GM12878 (cell line): ENCODE results near the gene PLEKHM3. TPM values are rescaled to one million over a fixed set of nuclear protein-coding genes. Genes with fewer than 3 reads are reported as not detected.

Experiments used
- ATAC-seq: fragments of 200-7000 bp; cut with Tn5 transposase; 3 replicates; pipeline ENCODE4 v1.9.1; 2020; ENCODE audit warnings: mild to moderate bottlenecking, moderate library complexity
- BruUV-seq: library from RNA; stranded (reverse); fragments of 400-500 nt; replicated peaks from 2 replicates; lab custom pipeline; 2021; lab: Mats Ljungman, UMichigan
- CTCF ChIA-PET: fragments of 300-600 bp; sonication (Branson Sonifier 250); formaldehyde crosslinking; extraction: SDS; loops from one replicate; lab custom pipeline; 2021; ENCODE audit warnings: inconsistent platforms; lab: Yijun Ruan, JAX
- POLR2A ChIA-PET: fragments of 350-600 bp; formaldehyde crosslinking; extraction: SDS; loops from one replicate; lab custom pipeline; 2021; ENCODE audit warnings: inconsistent platforms; lab: Charles Lee
- RAD21 ChIA-PET: fragments of 300-600 bp; sonication (Branson Sonifier 250); formaldehyde crosslinking; loops from one replicate; lab custom pipeline; 2023; ENCODE audit warnings: antibody characterized with exemption; ENCODE audit not compliant: unreplicated experiment; lab: Charles Lee
- SMC1A ChIA-PET: fragments of 300-600 bp; sonication (Branson Sonifier 250); formaldehyde crosslinking; loops from one replicate; lab custom pipeline; 2023; ENCODE audit not compliant: unreplicated experiment, uncharacterized antibody; lab: Charles Lee
- DNase-seq: peaks from one replicate; pipeline ENCODE4 v3.0.0-alpha.2; 2011; ENCODE audit warnings: low read depth, low spot score
- FAIRE-seq: peaks from 3 replicates; lab custom pipeline; 2011; peaks lifted over from hg19 to GRCh38; lab: Jason Lieb, UNC
- H2AFZ ChIP-seq: 2 replicates; pipeline ENCODE4 v1.6.0; 2011; ENCODE audit warnings: low read depth, low read length, control low read depth; ENCODE audit not compliant: control insufficient read depth
- H3K27ac ChIP-seq: 2 replicates; pipeline ENCODE4 v1.5.1; 2011; ENCODE audit warnings: control low read depth; ENCODE audit not compliant: control insufficient read depth, insufficient read depth
- H3K27me3 ChIP-seq, 2 experiments: replicated peaks in 1 of 2; 2 replicates each; pipeline versions ENCODE4 v1.6.0 to v1.6.1; 2011; ENCODE audit warnings: low read length in 1 of 2; ENCODE audit not compliant: control insufficient read depth in 2 of 2, insufficient read depth in 2 of 2
- H3K36me3 ChIP-seq, 2 experiments: 2 replicates each; pipeline ENCODE4 v1.5.1; 2011; ENCODE audit warnings: low read length in 1 of 2; ENCODE audit not compliant: control insufficient read depth in 2 of 2, insufficient read depth in 2 of 2
- H3K4me1 ChIP-seq: 2 replicates; pipeline ENCODE4 v1.6.1; 2011; ENCODE audit warnings: mild to moderate bottlenecking, low read length, moderate library complexity, mixed read lengths; ENCODE audit not compliant: control insufficient read depth, insufficient read depth
- H3K4me2 ChIP-seq: 2 replicates; pipeline ENCODE4 v1.6.0; 2011; ENCODE audit warnings: control low read depth; ENCODE audit not compliant: control insufficient read depth, insufficient read depth
- H3K4me3 ChIP-seq: fragments of 200-600 bp; sonication (generic); 2 replicates; pipeline ENCODE4 v1.5.1; 2016
- H3K79me2 ChIP-seq: 2 replicates; pipeline ENCODE4 v1.6.0; 2011; ENCODE audit warnings: low read length; ENCODE audit not compliant: control insufficient read depth, insufficient read depth
- H3K9ac ChIP-seq: 2 replicates; pipeline ENCODE4 v1.8.0; 2011; ENCODE audit warnings: low read length, control low read depth, mixed read lengths; ENCODE audit not compliant: control insufficient read depth, insufficient read depth
- H3K9me3 ChIP-seq: replicated peaks from 3 replicates; pipeline ENCODE4 v1.5.1; 2011; ENCODE audit warnings: mild to moderate bottlenecking, low read length; ENCODE audit not compliant: control insufficient read depth, insufficient read depth
- H4K20me1 ChIP-seq: 2 replicates; pipeline ENCODE4 v1.6.0; 2011; ENCODE audit not compliant: control insufficient read depth, insufficient read depth
- CEBPB ChIP-seq, 2 experiments: fragments of 150-350 bp in 1 of 2; IDR thresholded peaks; 2 replicates each; pipeline ENCODE4 v1.6.1; 2012 to 2014; ENCODE audit warnings: low read depth in 2 of 2, low read length in 2 of 2, borderline replicate concordance in 1 of 2, inconsistent platforms in 1 of 2
- EED ChIP-seq: sonication (generic); IDR thresholded peaks from 2 replicates; pipeline ENCODE4 v1.6.1; 2016; ENCODE audit warnings: antibody characterized with exemption, low read depth
- ELK1 ChIP-seq: IDR thresholded peaks from 2 replicates; pipeline ENCODE4 v1.6.1; 2012; ENCODE audit warnings: low read depth, low read length, improper control_type of control experiment
- HDGF ChIP-seq: fragments of 450-650 bp; IDR thresholded peaks from 2 replicates; pipeline ENCODE4 v1.6.1; 2016; ENCODE audit warnings: antibody characterized with exemption
- MTA2 ChIP-seq: fragments of 450-650 bp; IDR thresholded peaks from 2 replicates; pipeline ENCODE4 v1.6.1; 2016; ENCODE audit warnings: low read depth, mild to moderate bottlenecking, moderate library complexity
- MYB ChIP-seq: fragments of 150-350 bp; IDR thresholded peaks from 2 replicates; pipeline ENCODE4 v1.6.1; 2014; ENCODE audit warnings: mild to moderate bottlenecking, low read depth, low read length, borderline replicate concordance
- MYC ChIP-seq: IDR thresholded peaks from 2 replicates; pipeline ENCODE4 v1.6.1; 2011; ENCODE audit warnings: mild to moderate bottlenecking, low read length, moderate library complexity, inconsistent platforms; ENCODE audit not compliant: insufficient read depth, insufficient replicate concordance, insufficient read length, severe bottlenecking
- PRDM15 ChIP-seq: fragments of 450-650 bp; formaldehyde crosslinking; IDR thresholded peaks from 2 replicates; pipeline ENCODE4 v1.4.0; 2020; ENCODE audit warnings: mild to moderate bottlenecking, moderate library complexity
- RAD51 ChIP-seq: fragments of 450-650 bp; IDR thresholded peaks from 2 replicates; pipeline ENCODE4 v1.6.1; 2016; ENCODE audit warnings: moderate library complexity, mild to moderate bottlenecking, inconsistent platforms
- RCOR1 ChIP-seq: conservative IDR thresholded peaks from 2 replicates; pipeline ENCODE4 v1.6.1; 2012; ENCODE audit warnings: low read depth, low read length, improper control_type of control experiment
- USF2 ChIP-seq: IDR thresholded peaks from 2 replicates; pipeline ENCODE4 v1.6.1; 2011; ENCODE audit warnings: low read depth, low read length, improper control_type of control experiment, borderline replicate concordance
- ZNF622 ChIP-seq: fragments of 450-650 bp; IDR thresholded peaks from 2 replicates; pipeline ENCODE4 v1.6.1; 2017; ENCODE audit warnings: mild to moderate bottlenecking, inconsistent platforms
- WGBS: methylation state at CpG from one replicate; pipeline ENCODE4 v1.1.6; 2016; ENCODE audit warnings: low lambda C conversion rate; ENCODE audit not compliant: insufficient replicate concordance, insufficient coverage; ENCODE audit errors: missing lambda C conversion rate; 5-methylcytosine and 5-hydroxymethylcytosine counted together
- in situ Hi-C: fragments of 300-500 bp; cut with MboI; formaldehyde crosslinking; loops from 9 replicates; pipeline ENCODE4 v1.14.3; 2018; ENCODE audit warnings: mixed read lengths
- intact Hi-C: fragments of 100-400 bp; cut with micrococcal nuclease; formaldehyde crosslinking; loops from one replicate; pipeline ENCODE4 v1.14.2; 2022; ENCODE audit not compliant: unreplicated experiment
- polyA plus RNA-seq, 11 experiments: library from polyadenylated mRNA; depleted of rRNA in 4 of 11; unstranded in 6 of 11; stranded (reverse) in 5 of 11; fragments of >200 nt; fragmentation: Nextera tagmentation in 4 of 11; fragmentation: Illumina TruSeq in 1 of 11; extraction: Ambion mirVana in 4 of 11; extraction: Trizol in 1 of 11; gene quantifications; 1 replicate in 1 of 11; 2 replicates in 10 of 11; pipeline versions ENCODE4 v1.2.1 to v1.2.3, GENCODE V29; 2011 to 2016; ENCODE audit warnings: inconsistent platforms in 2 of 11, missing spikeins in 2 of 11, low read depth in 1 of 11
- total RNA-seq, 4 experiments: library from RNA; depleted of rRNA in 3 of 4; stranded (reverse); fragments of >200 nt in 3 of 4; fragmentation: Illumina TruSeq in 1 of 4; extraction: Trizol in 1 of 4; gene quantifications; 2 replicates each; pipeline versions ENCODE4 v1.2.1 to v1.2.3, GENCODE V29; 2013 to 2021
- TF ChIP-seq, protein P1 (sequence below): IDR thresholded peaks from 2 replicates; pipeline ENCODE4 v1.6.1; 2012; ENCODE audit warnings: mild to moderate bottlenecking, low read depth, low read length

The PLEKHM3 gene
- total and polyA plus RNA-seq, 10 of the 15 experiments (the other 5 are each of a cell fraction or from before 2014, with no cell fraction given): 1.4 to 5.6 (median 3.0) TPM

GRCh38 chr2:207802650-207803049, 222.7 kb downstream of the PLEKHM3 start:
- DNase-seq: no peak
- in situ Hi-C loops: no loop called here
- no peak overlapping the region for H3K9ac ChIP-seq
- no peak overlapping the region for H3K4me3 ChIP-seq
- H3K4me2 ChIP-seq: no peak overlapping the region
- no peaks in the 10 kb centered on the region for H4K20me1 ChIP-seq
- BruUV-seq: no TSS peak
- intact Hi-C loops: no loop called here
- no peak for FAIRE-seq
- H3K36me3 ChIP-seq: no peaks in the 10 kb centered on the region
- WGBS: 45% methylated on average over 6 of the region's 6 CpGs
- H3K27me3 ChIP-seq: no peaks in the 10 kb centered on the region
- no peak for ATAC-seq
- SMC1A ChIA-PET: no interaction called here
- CTCF ChIA-PET: interaction anchor here (0.6 kb wide), 1 partner anchor 43 kb away, joined by 3 read pairs; no protein-coding TSS in a partner anchor
- no peak overlapping the region for H2AFZ ChIP-seq
- no peaks in the 10 kb centered on the region for H3K79me2 ChIP-seq
- RAD21 ChIA-PET: no interaction called here
- POLR2A ChIA-PET: no interaction called here
- no peak overlapping the region for H3K27ac ChIP-seq
- no peaks in the 10 kb centered on the region for H3K4me1 ChIP-seq
- no peaks in the 10 kb centered on the region for H3K9me3 ChIP-seq
- TF ChIP-seq, protein P1, sequence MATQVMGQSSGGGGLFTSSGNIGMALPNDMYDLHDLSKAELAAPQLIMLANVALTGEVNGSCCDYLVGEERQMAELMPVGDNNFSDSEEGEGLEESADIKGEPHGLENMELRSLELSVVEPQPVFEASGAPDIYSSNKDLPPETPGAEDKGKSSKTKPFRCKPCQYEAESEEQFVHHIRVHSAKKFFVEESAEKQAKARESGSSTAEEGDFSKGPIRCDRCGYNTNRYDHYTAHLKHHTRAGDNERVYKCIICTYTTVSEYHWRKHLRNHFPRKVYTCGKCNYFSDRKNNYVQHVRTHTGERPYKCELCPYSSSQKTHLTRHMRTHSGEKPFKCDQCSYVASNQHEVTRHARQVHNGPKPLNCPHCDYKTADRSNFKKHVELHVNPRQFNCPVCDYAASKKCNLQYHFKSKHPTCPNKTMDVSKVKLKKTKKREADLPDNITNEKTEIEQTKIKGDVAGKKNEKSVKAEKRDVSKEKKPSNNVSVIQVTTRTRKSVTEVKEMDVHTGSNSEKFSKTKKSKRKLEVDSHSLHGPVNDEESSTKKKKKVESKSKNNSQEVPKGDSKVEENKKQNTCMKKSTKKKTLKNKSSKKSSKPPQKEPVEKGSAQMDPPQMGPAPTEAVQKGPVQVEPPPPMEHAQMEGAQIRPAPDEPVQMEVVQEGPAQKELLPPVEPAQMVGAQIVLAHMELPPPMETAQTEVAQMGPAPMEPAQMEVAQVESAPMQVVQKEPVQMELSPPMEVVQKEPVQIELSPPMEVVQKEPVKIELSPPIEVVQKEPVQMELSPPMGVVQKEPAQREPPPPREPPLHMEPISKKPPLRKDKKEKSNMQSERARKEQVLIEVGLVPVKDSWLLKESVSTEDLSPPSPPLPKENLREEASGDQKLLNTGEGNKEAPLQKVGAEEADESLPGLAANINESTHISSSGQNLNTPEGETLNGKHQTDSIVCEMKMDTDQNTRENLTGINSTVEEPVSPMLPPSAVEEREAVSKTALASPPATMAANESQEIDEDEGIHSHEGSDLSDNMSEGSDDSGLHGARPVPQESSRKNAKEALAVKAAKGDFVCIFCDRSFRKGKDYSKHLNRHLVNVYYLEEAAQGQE: no peak
- no peak for TF ChIP-seq PRDM15 (CRISPR knock-in tag)
- TF ChIP-seq RAD51: no peak
- TF ChIP-seq ELK1: no peak
- no peak for TF ChIP-seq USF2
- TF ChIP-seq MTA2: no peak
- no peak for TF ChIP-seq HDGF
- TF ChIP-seq RCOR1: no peak
- TF ChIP-seq CEBPB (IDR thresholded peaks at IDR 0.05; ENCODE audit: borderline replicate concordance in 1 of 2, low read depth in 2 of 2, low read length in 2 of 2): no peak
- no peak for TF ChIP-seq MYC
- TF ChIP-seq EED: no peak
- no peak for TF ChIP-seq ZNF622
- no peak for TF ChIP-seq MYB
